Hematopoietic multipotent progenitor cell (in vitro differentiated cells): ENCODE measurements around the gene MORN1. TPM values are rescaled to one million over a fixed set of nuclear protein-coding genes. Genes with fewer than 3 reads are reported as not detected.

ENCODE experiments used
- DNase-seq, 3 donors: peaks; one replicate each; pipeline ENCODE4 v3.0.0-alpha.2; 2011 to 2015; ENCODE audit warnings: low read depth in 2 of 3, low spot score in 2 of 3
- total RNA-seq: library from RNA; depleted of rRNA; stranded (reverse); fragments of >200 nt; gene quantifications from one replicate; pipeline ENCODE4 v1.2.3, GENCODE V29; 2012

MORN1 gene
- total RNA-seq, 1 donor: 17.8 TPM

GRCh38 chr1:2282556-2283270 is 108.6 kb downstream of the MORN1 start:
- no peak for DNase-seq

GRCh38 chr1:2279817-2280216 is 111.5 kb downstream of the MORN1 start:
- DNase-seq: no peak

- peak in 2 of 3 donors; percentile 86 to 90 for DNase-seq
Observed at GRCh38 chr1:2279210-2279639, 112.1 kb downstream of the MORN1 start.

GRCh38 chr1:2278591-2279209 is 112.7 kb downstream of the MORN1 start:
- DNase-seq: no peak

GRCh38 chr1:2277741-2278488 is 113.4 kb downstream of the MORN1 start:
- no peak for DNase-seq

GRCh38 chr1:2276803-2277580 is 114.4 kb downstream of the MORN1 start:
- DNase-seq: no peak

- DNase-seq: peak in 1 of 3 donors; percentile 48
Observed at GRCh38 chr1:2275796-2276536, 115.4 kb downstream of the MORN1 start.

GRCh38 chr1:2274929-2275475 is 116.4 kb downstream of the MORN1 start:
- no peak for DNase-seq

GRCh38 chr1:2274231-2274928 is 117.0 kb downstream of the MORN1 start:
- no peak for DNase-seq

- no peak for DNase-seq
Observed at GRCh38 chr1:2273401-2274090, 117.8 kb downstream of the MORN1 start.

- no peak for DNase-seq
Observed at GRCh38 chr1:2272686-2273400, 118.5 kb downstream of the MORN1 start.

- no peak for DNase-seq
Observed at GRCh38 chr1:2271841-2272655, 119.3 kb downstream of the MORN1 start.

Other genes starting within 250 kb of the MORN1 start
- 24.8 TPM for gene FAAP20, start 196.8 kb downstream of the MORN1 start, total RNA-seq
- gene SKI, start 163.2 kb downstream of the MORN1 start, total RNA-seq: 25.3 TPM
- gene RER1, start 287 bp upstream of the MORN1 start, total RNA-seq: 31.8 TPM
- gene PEX10, start 21.0 kb upstream of the MORN1 start, total RNA-seq: 41.5 TPM
- gene PLCH2, start 84.7 kb upstream of the MORN1 start, total RNA-seq: 1.3 TPM
- gene PANK4, start 135.0 kb upstream of the MORN1 start, total RNA-seq: 27.2 TPM
- gene HES5, start 138.7 kb upstream of the MORN1 start, total RNA-seq: not detected
- gene TNFRSF14, start 164.8 kb upstream of the MORN1 start, total RNA-seq: 135 TPM
- 27.7 TPM for gene PRXL2B, start 195.2 kb upstream of the MORN1 start, total RNA-seq
- gene MMEL1, start 241.5 kb upstream of the MORN1 start, total RNA-seq: 8.1 TPM